ENCODE results near the gene LARP1. TPM values are rescaled to one million over a fixed set of nuclear protein-coding genes. Genes with fewer than 3 reads are reported as not detected.

Gene LARP1
- total and polyA plus RNA-seq, 10 of the 15 experiments (the other 5 are each of a cell fraction or from before 2014, with no cell fraction given), result 22.6 to 227 (median 60.8) TPM

- no peak overlapping the region for H3K27ac ChIP-seq (ENCODE audit: control insufficient read depth, insufficient read depth)
- H3K4me3 ChIP-seq, result no peak overlapping the region
- in situ Hi-C loops (cut with MboI) (no loop called here), intact Hi-C loops (cut with micrococcal nuclease; ENCODE audit: unreplicated experiment) (no loop called here)
- no peaks in the 10 kb centered on the region for H3K79me2 ChIP-seq (ENCODE audit: control insufficient read depth, insufficient read depth, low read length)
- FAIRE-seq, result no peak
- H3K36me3 ChIP-seq (ENCODE audit: control insufficient read depth in 2 of 2, insufficient read depth in 2 of 2, low read length in 1 of 2), result no peaks in the 10 kb centered on the region
- ChIA-PET SMC1A (ENCODE audit: uncharacterized antibody, unreplicated experiment) (no interaction called here), POLR2A (interaction anchor here (0.8 kb wide), 1 partner anchor 12 kb away, joined by 5 read pairs; no protein-coding TSS in a partner anchor), RAD21 (ENCODE audit: unreplicated experiment) (no interaction called here), CTCF (interaction anchor here (1.4 kb wide), 1 partner anchor 63 kb away, joined by 5 read pairs; no protein-coding TSS in a partner anchor)
- H3K4me2 ChIP-seq (ENCODE audit: control insufficient read depth, insufficient read depth), result no peak overlapping the region
- TF ChIP-seq SP1 (IDR thresholded peaks at IDR 0.05; ENCODE audit: low read depth, low read length), result no peak
- no peaks in the 10 kb centered on the region for H3K27me3 ChIP-seq (replicated peaks in 1 of 2; ENCODE audit: control insufficient read depth in 2 of 2, insufficient read depth in 2 of 2, low read length in 1 of 2)
- no peaks in the 10 kb centered on the region for H3K4me1 ChIP-seq (ENCODE audit: control insufficient read depth, insufficient read depth, low read length)
- H3K9me3 ChIP-seq (replicated peaks; ENCODE audit: control insufficient read depth, insufficient read depth, low read length), result no peaks in the 10 kb centered on the region
- no peak for ATAC-seq
- no peak overlapping the region for H3K9ac ChIP-seq (ENCODE audit: control insufficient read depth, insufficient read depth, low read length)
- 91% methylated on average over 5 of the region's 5 CpGs for WGBS (ENCODE audit: insufficient coverage, insufficient replicate concordance, low lambda C conversion rate, missing lambda C conversion rate)
- no peak overlapping the region for H2AFZ ChIP-seq (ENCODE audit: control insufficient read depth, low read depth, low read length)
- BruUV-seq (replicated peaks), result no TSS peak
- no peaks in the 10 kb centered on the region for H4K20me1 ChIP-seq (ENCODE audit: control insufficient read depth, insufficient read depth)
- no peak for DNase-seq (ENCODE audit: low read depth, low spot score)
Measured at GRCh38 chr5:154844809-154845208, 89.6 kb downstream of the LARP1 start.

DNA sequence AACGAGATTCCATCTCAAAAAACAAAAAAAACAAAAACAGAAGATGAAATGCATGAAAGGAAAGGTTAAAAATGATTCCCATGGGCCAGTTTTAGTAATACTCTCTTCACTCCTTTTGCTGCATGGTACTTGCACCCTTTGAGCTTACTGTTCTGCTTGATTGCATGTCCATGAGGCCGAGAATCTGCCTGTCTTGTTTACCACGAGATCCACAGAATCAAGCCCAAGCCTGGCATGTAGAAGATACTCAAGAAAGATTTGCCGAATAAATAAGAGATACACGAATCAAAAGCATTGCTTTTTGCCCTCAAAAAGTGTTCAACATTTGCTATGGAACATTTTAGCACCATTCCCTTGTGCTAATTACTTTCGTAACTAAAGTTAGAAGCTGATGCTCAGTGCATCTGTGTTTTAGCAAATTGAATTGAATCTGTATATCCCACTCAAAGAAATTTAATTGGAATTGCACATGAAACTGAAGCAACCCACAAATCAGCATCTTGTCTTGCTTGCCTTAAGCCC is 94.1 kb downstream of the LARP1 start:
- WGBS (ENCODE audit: insufficient coverage, insufficient replicate concordance, low lambda C conversion rate, missing lambda C conversion rate), result 50% methylated on average over 6 of the region's 6 CpGs
- Histone ChIP-seq H3K9ac (ENCODE audit: control insufficient read depth, insufficient read depth, low read length) (no peak overlapping the region), H3K4me2 (ENCODE audit: control insufficient read depth, insufficient read depth) (no peak overlapping the region), H4K20me1 (ENCODE audit: control insufficient read depth, insufficient read depth) (no peaks in the 10 kb centered on the region), H3K9me3 (replicated peaks; ENCODE audit: control insufficient read depth, insufficient read depth, low read length) (no peaks in the 10 kb centered on the region), H2AFZ (ENCODE audit: control insufficient read depth, low read depth, low read length) (no peak overlapping the region), H3K27me3 (replicated peaks in 1 of 2; ENCODE audit: control insufficient read depth in 2 of 2, insufficient read depth in 2 of 2, low read length in 1 of 2) (no peaks in the 10 kb centered on the region), H3K4me3 (no peak overlapping the region), H3K36me3 (ENCODE audit: control insufficient read depth in 2 of 2, insufficient read depth in 2 of 2, low read length in 1 of 2) (no peaks in the 10 kb centered on the region), H3K27ac (ENCODE audit: control insufficient read depth, insufficient read depth) (no peak overlapping the region), H3K4me1 (ENCODE audit: control insufficient read depth, insufficient read depth, low read length) (no peaks in the 10 kb centered on the region), H3K79me2 (ENCODE audit: control insufficient read depth, insufficient read depth, low read length) (no peaks in the 10 kb centered on the region)
- no peak for TF ChIP-seq JUNB (IDR thresholded peaks at IDR 0.05)
- TF ChIP-seq, protein P1, sequence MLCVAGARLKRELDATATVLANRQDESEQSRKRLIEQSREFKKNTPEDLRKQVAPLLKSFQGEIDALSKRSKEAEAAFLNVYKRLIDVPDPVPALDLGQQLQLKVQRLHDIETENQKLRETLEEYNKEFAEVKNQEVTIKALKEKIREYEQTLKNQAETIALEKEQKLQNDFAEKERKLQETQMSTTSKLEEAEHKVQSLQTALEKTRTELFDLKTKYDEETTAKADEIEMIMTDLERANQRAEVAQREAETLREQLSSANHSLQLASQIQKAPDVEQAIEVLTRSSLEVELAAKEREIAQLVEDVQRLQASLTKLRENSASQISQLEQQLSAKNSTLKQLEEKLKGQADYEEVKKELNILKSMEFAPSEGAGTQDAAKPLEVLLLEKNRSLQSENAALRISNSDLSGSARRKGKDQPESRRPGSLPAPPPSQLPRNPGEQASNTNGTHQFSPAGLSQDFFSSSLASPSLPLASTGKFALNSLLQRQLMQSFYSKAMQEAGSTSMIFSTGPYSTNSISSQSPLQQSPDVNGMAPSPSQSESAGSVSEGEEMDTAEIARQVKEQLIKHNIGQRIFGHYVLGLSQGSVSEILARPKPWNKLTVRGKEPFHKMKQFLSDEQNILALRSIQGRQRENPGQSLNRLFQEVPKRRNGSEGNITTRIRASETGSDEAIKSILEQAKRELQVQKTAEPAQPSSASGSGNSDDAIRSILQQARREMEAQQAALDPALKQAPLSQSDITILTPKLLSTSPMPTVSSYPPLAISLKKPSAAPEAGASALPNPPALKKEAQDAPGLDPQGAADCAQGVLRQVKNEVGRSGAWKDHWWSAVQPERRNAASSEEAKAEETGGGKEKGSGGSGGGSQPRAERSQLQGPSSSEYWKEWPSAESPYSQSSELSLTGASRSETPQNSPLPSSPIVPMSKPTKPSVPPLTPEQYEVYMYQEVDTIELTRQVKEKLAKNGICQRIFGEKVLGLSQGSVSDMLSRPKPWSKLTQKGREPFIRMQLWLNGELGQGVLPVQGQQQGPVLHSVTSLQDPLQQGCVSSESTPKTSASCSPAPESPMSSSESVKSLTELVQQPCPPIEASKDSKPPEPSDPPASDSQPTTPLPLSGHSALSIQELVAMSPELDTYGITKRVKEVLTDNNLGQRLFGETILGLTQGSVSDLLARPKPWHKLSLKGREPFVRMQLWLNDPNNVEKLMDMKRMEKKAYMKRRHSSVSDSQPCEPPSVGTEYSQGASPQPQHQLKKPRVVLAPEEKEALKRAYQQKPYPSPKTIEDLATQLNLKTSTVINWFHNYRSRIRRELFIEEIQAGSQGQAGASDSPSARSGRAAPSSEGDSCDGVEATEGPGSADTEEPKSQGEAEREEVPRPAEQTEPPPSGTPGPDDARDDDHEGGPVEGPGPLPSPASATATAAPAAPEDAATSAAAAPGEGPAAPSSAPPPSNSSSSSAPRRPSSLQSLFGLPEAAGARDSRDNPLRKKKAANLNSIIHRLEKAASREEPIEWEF (IDR thresholded peaks at IDR 0.05; ENCODE audit: insufficient replicate concordance, low read depth, low read length), result no peak
- TF ChIP-seq, protein P2, sequence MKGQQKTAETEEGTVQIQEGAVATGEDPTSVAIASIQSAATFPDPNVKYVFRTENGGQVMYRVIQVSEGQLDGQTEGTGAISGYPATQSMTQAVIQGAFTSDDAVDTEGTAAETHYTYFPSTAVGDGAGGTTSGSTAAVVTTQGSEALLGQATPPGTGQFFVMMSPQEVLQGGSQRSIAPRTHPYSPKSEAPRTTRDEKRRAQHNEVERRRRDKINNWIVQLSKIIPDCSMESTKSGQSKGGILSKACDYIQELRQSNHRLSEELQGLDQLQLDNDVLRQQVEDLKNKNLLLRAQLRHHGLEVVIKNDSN (IDR thresholded peaks at IDR 0.05; ENCODE audit: borderline replicate concordance, extremely low read length, insufficient read depth, low read depth, low read length), result no peak
- ATAC-seq (no peak), DNase-seq (ENCODE audit: low read depth, low spot score) (no peak), FAIRE-seq (no peak)
- BruUV-seq (replicated peaks), result no TSS peak
- ChIA-PET POLR2A (no interaction called here), RAD21 (ENCODE audit: unreplicated experiment) (no interaction called here), SMC1A (ENCODE audit: uncharacterized antibody, unreplicated experiment) (no interaction called here), CTCF (interaction anchor here (1.2 kb wide), 1 partner anchor 9 kb away, joined by 3 read pairs; no protein-coding TSS in a partner anchor)
- in situ Hi-C loops (cut with MboI), result no loop called here
- intact Hi-C loops (cut with micrococcal nuclease; ENCODE audit: unreplicated experiment), result no loop called here

Data from GM12878 (cell line).